GM19035 (cell line): Measurements from ENCODE around the gene IFI27.

Experiments used
- ATAC-seq: cut with Tn5 transposase; IDR thresholded peaks from one replicate; pipeline ENCODE4 v1.9.1; 2021; ENCODE audit not compliant: unreplicated experiment

The IFI27 gene

DNA sequence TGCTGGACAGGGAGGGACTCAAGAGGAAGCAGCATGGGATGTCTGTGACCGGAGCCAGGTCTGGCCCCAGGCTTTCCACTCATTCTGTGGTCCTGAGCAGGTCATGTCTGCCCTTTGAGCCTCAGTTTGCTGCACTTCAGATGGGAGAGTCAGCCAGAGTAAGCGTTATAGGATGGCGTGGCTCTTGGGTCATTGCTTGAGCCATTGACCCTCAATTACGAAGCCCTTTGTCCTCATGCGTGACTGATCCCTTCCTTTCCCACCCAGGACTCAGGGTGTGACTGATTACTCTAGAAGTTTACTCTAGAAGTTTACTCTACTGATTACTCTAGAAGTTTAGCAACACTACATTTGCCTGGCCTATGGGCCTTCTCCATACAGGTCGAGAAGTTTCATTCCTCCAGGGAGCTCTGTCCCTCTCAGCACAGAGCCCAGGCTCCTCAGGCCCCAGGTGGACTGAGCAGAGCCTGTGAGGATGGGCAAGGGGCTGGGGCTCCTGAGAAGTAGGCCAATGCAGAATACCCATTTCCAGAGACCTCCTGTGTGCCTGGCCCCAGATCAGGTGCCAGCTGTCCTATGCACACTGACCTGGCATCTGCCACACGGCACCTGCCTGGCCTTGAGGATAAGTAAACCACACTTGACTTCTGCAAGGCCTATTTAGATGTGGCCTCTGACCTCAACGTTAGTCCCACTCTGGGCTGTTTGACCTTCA, 7.6 kb upstream of the IFI27 start:
- ATAC-seq, result no peak

DNA sequence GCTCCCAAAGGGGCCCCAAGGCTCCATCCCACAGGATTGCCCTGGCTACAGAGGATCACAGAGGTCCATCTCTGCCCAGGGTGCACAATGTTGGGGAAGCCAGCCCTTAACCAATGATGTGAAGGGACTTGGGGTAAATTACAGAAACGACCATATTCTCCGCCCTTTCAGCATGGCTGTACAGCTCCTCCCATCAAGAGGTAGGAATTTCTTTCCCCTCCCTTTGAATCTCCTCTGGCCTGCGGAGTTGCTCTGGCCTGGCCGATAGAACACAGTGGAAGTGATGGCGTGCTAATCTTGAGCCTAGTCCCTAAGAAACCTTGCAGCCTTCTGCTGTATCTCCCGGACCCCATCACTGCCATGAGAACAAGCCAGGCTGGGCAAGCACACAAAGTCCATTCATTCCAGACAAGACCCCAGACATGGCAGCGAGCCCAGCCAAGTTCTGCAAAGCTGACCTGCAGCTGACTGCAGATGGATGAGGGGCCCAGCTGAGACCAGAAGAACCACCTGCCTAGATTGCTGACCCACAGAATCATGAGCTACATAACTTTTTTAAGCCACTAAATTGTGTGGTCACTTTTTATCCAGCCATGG, 6.9 kb upstream of the IFI27 start:
- ATAC-seq, result no peak

GRCh38 chr14:94104731-94105130, 5.8 kb upstream of the IFI27 start:
- no peak for ATAC-seq

DNA sequence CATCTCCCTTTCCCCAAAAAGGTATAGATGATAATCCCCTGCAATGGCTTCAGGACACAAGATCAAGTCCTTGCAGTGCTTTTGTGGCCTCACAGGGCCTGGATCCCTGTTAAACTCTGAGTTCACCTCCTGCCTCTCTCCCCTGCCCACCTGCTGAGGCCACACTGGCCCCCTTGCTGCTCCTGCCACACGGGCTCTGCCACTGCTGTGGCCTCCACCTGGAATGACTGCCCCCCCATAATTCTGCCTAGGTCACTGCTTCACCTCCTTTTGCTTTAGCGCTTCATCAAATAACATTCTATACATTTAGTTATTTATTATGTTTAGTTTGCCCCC, 653 bp upstream of the IFI27 start:
- ATAC-seq, result no peak

DNA sequence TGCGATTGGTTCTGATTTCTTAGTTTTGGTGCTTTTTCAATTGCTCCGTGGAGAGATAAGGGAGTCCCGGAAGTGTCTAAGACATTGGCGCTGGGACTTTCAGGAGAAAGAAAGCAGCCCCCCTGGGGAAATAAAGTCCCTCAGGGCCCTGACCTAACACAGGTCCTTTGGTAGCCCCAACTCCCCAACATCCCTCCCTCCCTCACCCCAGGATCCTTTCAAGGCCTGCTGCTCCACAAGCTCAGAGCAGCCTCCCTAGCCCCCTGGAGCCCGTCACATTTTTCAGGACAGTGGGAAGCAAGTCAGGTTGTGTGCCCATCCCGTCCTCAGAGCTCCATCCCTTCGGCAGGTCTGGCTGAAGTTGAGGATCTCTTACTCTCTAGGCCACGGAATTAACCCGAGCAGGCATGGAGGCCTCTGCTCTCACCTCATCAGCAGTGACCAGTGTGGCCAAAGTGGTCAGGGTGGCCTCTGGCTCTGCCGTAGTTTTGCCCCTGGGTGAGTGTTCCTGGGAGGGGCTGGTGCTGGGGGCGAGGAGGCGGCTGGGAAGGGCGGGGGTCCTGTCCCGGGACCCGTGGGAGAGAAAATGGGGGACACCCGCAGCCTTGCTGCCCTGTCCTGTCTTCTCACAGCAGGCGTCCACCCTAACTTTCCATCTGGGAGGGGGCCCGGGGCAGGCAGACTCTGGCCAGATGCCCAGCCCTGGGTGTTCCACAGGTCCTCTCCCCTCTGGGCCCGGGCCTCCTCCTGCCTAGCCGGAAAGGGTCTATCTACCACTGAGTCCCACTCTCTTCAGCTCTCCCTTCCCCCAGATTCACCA, 950 bp downstream of the IFI27 start:
- no peak for ATAC-seq

DNA sequence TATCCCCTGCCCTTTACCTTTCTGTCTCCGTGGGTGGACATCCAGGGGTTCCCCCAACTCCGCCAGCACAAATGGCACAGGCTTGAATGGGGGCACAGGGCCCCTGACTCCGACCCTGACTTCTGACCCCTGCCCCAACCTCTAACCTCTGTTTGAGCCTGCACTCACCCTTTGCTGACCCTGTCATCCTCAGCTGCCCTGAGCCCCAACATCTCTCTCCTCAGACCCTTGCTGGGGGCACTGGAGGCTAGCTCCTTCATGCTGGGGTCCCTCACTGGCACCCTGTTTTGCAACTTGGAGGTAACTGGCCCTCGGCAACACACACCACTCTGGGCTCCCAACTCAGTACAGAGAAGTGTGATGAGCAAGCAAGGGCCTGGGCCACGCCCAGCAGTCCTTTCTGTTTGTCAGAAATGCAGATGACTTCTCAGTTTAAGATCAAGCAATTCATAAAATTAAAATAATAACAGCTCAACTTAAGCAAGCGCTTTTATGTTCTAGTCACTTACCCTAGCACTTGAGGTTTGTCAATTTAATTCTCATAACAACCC, 2.1 kb downstream of the IFI27 start:
- no peak for ATAC-seq

GRCh38 chr14:94113073-94113472, 2.5 kb downstream of the IFI27 start:
- no peak for ATAC-seq

DNA sequence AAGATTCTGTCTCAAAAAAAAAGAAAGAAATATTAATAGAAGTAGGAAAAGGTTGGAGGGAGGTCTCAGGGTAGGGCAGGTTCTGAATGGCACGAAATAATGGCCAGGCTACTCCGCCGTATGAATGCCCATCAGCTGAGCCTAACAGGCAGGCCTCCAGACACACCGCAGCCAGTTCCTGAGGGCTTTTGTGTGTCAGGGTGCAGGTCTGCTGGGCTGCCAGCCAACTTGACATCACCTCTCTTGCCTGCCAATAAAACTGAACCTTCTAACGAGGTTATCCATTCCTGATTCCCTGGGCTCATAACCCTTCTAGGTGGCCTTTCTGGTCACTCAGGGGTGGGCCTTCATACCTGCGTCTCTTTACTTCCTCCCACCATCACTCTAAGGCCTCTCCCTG, 3.0 kb downstream of the IFI27 start:
- no peak for ATAC-seq

DNA sequence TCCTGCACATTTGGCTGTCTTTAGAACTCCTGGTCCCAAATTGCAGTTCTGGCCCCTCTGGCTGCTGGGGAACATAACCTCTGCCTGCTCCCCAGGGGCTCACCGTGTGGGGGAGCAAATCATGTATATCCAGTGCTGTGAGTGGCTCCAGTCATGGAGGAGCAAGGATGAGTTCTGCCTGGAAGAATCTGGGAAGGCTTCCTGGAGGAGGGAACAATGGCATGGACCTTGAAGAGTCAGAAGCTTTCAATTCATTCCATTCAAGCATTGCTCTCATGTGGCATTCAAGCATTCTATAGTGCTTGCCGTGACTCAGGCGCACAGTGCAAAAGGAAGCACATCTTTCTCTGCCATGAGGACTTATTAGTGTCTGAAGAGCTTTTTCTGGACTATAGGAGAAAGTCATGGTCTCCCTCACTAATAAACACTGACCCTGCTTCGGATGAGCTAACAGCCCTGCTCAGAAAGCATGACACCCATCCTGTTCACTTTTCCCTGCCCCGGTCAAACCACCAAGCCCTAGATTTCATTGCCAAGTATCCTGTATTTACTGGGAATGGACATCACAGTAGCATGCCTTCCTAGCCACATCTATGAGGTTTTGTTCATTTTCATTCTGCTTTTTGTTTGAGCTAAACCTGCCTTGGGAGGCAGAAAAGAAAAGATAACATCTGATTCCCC, 3.5 kb downstream of the IFI27 start:
- no peak for ATAC-seq

- ATAC-seq, result no peak
Observed at GRCh38 chr14:94114589-94115057, 4.1 kb downstream of the IFI27 start.

DNA sequence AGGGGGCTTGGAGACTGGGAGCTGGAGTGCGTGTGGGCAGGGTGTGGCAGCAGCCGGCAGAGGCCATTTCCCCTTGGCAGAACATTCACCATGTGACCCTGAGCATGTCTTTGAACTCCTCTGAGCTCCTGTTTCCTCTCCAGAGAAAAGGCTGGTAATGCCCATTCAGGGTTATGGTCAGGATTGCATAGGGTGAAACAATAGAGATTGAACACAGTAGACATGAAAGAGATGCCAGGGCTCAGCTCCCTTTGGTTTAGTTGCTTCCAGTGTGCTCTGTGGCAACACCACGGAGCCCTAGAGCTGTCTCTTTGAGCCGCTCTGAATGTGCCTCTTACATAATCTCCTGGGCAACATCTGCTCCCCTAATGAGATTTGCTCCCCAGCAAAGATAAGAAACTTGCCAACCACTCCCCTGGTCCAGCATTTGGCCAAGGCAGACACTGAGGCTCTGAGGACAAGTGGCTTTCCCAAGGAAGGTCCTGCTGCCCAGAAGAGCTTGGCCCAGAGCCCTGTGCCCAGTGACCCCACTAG, 4.6 kb downstream of the IFI27 start:
- no peak for ATAC-seq

DNA sequence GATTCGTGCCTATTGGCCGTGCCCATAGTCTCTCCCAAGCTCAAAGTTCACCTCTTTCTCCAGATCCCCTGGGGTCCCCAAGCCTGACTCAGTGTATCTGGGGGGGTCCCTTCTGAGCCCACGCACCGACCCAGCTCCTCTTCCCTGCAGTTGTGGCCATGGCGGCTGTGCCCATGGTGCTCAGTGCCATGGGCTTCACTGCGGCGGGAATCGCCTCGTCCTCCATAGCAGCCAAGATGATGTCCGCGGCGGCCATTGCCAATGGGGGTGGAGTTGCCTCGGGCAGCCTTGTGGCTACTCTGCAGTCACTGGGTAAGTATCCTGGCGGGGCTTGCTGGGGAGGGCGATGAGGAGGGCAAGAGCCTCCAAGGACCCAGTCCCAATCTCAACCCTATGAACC, 5.1 kb downstream of the IFI27 start:
- no peak for ATAC-seq

- no peak for ATAC-seq
Observed at GRCh38 chr14:94116701-94117100, 6.2 kb downstream of the IFI27 start.

GRCh38 chr14:94117856-94118255, 7.3 kb downstream of the IFI27 start:
- no peak for ATAC-seq

GRCh38 chr14:94119071-94119470, 8.5 kb downstream of the IFI27 start:
- ATAC-seq, result no peak

DNA sequence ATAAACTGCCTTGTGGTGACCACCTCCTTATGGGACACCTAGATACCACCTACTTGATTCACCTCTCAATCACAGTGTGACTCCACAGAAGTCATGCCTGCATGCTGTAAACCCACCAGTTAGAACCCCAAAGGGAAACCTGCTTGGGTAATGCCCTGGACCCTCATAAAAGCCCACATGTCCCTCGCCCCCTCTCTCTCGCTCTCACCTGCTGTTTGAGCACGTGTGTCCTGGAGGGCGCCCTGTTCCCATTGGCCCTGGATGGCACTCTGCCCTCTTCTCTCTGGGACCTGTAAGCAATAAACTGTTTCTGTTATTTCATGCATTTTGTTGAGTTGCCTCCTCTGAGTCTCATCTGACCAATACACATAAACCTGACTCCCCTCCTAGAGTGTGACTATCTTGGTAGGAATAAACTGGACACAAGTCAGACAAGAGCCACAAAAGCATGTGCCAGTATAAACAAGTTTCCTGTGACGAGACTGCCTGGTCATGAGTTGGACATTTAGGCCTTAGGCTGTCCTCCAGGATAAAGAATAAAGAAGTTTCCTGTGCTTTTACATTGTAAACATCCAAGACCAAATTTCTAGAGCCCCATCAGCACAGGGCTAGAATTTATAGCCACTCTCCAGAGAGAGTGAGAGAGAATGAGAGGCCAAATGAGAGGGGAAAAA, 10.3 kb downstream of the IFI27 start:
- no peak for ATAC-seq

DNA sequence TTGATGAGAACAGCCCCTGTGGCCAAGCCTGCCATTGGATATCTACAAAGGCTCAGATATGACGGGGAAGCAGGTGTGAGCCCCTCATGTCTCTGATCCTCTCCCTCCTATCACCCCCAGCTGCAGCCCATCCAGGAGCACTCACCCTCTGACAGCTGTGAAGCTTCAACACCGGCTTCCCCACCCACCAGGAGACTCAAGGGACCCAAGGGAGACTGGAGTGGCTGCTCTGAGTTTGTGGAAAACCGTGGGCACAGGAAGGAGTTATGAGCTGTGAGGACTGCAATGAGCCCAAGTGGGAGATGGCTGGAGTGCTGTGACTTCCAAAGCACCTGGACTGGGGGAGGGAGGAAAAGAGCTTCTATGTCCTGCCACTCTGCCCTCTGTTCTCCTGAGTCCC, 10.9 kb downstream of the IFI27 start:
- ATAC-seq, result no peak

DNA sequence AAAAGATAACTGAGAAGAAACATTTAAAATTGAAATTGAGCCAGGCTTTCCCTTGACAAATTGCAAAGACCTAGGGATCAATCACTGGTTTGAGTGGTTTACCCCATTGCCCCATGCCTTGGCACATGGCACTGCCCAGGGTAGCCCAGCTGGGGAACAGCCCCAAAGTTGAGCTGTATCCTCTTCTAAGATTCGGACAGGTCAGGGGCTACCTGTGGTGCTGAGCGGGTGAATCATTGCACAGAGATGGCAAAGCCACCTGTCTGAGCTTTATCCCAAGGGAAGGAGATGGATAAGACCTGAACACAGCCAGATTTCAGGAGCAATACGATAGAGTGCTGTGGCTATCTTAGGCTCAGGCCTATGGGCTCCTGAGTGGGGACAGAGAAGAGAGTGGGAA, 11.9 kb downstream of the IFI27 start:
- ATAC-seq, result no peak

DNA sequence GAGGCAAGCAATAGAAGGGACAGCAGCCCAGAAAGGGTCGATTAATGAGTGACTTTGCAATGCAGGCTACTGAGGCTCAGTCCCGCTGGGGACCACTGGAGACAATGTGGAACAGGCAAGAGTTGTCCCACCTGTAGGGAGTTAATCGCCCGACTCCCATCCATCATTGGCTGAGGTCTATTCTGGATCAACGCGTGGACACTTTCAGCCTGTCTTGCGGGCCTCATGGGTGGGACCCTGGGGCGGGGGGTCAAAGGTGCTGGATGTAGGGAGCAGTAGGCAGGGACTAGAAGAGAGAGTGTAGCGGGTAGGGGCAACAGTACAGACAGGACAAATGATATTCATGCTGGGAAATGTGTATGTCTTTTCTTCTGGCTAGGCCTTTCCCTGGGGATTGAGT, 12.8 kb downstream of the IFI27 start:
- no peak for ATAC-seq

- no peak for ATAC-seq
Observed at GRCh38 chr14:94123868-94124267, 13.3 kb downstream of the IFI27 start.
